ENCODE measurements around the gene TTC24. TPM values are rescaled to one million over a fixed set of nuclear protein-coding genes. Genes with fewer than 3 reads are reported as not detected.

TTC24 gene
- total and polyA plus RNA-seq, 4 donors: not detected

DNA sequence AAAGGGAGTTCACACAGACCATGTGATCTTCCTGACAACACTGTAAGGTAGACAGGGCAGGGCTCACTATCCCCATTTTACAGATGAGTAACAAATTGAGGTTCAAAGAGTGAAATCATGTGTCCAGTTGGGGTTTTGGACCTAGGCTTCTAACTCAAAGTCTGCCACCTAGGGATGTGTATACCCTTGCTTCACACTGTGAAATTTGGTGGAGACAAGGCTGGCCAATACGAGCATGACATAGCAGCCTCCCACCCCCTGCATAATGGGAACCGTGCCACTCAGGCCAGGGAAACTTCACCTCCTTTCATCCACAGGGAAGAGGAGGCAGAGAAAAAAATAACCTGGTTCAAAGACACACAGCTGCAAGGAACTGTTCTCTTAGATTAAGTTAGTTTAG lies 14.0 kb upstream of the TTC24 start:
- H3K27ac ChIP-seq (ENCODE audit: low read depth, low read length): no peak overlapping the region
- H3K36me3 ChIP-seq (ENCODE audit: control insufficient read depth, insufficient read depth, low read length): peaks cover 10% of the 10 kb centered on the region
- no peaks in the 10 kb centered on the region for H3K9me3 ChIP-seq (ENCODE audit: control insufficient read depth, insufficient read depth, low read length)
- DNase-seq (ENCODE audit: low read depth in 4 of 6, low spot score in 6 of 6): no peak
- H3K4me3 ChIP-seq (ENCODE audit: low read depth, low read length): no peak overlapping the region
- no peaks in the 10 kb centered on the region for H3K4me1 ChIP-seq (ENCODE audit: control insufficient read depth, insufficient read depth, low read length)
- no peaks in the 10 kb centered on the region for H3K27me3 ChIP-seq (ENCODE audit: control insufficient read depth, insufficient read depth, low read length)
- WGBS (ENCODE audit: insufficient coverage): no CpG with 5 or more reads among the region's 2 CpGs

DNA sequence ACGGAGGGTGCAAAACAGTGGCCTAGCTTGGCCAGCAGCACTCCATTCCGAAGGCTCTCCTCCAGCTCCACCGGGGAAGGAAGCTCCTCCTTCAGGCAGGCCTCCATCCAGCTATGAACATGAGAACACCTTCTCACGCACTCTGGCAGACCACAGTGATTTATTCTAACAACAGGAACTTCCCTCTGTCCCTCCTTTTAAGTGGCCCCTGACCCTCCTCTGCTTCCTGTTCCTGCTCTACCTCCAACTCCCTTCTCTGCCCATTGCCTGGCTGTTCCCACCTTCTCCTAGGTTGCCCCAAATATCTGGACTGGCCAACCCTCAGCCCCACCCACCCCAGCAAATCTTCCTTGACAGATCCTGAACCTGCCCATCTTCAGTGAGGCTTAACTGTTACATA lies 13.1 kb upstream of the TTC24 start:
- Histone ChIP-seq H3K9me3 (ENCODE audit: control insufficient read depth, insufficient read depth, low read length) (no peaks in the 10 kb centered on the region), H3K27ac (ENCODE audit: low read depth, low read length) (no peak overlapping the region), H3K4me1 (ENCODE audit: control insufficient read depth, insufficient read depth, low read length) (no peaks in the 10 kb centered on the region), H3K27me3 (ENCODE audit: control insufficient read depth, insufficient read depth, low read length) (no peaks in the 10 kb centered on the region), H3K4me3 (ENCODE audit: low read depth, low read length) (no peak overlapping the region), H3K36me3 (ENCODE audit: control insufficient read depth, insufficient read depth, low read length) (peaks cover 6% of the 10 kb centered on the region)
- no peak for DNase-seq (ENCODE audit: low read depth in 4 of 6, low spot score in 6 of 6)
- whole genome bisulfite sequencing (ENCODE audit: insufficient coverage): 92% methylated on average over 4 of the region's 4 CpGs

DNA sequence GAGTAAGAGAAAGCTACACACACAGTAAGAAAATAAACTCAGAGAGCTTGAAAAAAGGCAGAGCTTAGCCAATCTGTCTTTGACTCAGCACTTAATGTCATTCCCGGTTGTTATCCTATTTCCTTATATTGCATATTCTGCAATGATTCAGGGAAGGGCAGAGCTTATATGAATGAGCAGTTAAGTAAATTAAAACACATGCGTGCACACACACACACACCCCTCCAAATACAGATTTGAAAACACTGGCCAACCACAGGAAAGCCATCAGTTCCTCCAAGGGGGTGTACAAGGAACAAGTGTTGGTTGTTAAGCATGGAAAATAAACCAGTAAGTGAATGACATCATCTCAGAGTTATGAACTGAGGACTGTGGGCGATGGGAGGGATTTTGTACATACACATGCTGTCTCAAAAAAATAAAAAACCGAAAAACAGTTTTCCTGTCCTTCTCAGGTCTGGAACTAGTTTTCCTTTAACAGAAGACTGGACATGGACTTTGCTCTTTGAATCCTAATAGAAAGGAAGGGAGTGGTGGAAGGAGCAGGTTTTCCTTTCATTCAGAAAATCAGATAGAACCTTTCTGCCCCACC lies 8.2 kb upstream of the TTC24 start:
- no peaks in the 10 kb centered on the region for H3K9me3 ChIP-seq (ENCODE audit: control insufficient read depth, insufficient read depth, low read length)
- WGBS (ENCODE audit: insufficient coverage): no CpG with 5 or more reads among the region's 4 CpGs
- H3K27ac ChIP-seq (ENCODE audit: low read depth, low read length): peak overlapping the region; percentile 40
- peak overlapping the region; percentile 61 for H3K4me3 ChIP-seq (ENCODE audit: low read depth, low read length)
- H3K27me3 ChIP-seq (ENCODE audit: control insufficient read depth, insufficient read depth, low read length): no peaks in the 10 kb centered on the region
- DNase-seq (ENCODE audit: low read depth in 4 of 6, low spot score in 6 of 6): peak in 1 of 6 donors; percentile 13
- peaks cover 11% of the 10 kb centered on the region for H3K4me1 ChIP-seq (ENCODE audit: control insufficient read depth, insufficient read depth, low read length)
- no peaks in the 10 kb centered on the region for H3K36me3 ChIP-seq (ENCODE audit: control insufficient read depth, insufficient read depth, low read length)

DNA sequence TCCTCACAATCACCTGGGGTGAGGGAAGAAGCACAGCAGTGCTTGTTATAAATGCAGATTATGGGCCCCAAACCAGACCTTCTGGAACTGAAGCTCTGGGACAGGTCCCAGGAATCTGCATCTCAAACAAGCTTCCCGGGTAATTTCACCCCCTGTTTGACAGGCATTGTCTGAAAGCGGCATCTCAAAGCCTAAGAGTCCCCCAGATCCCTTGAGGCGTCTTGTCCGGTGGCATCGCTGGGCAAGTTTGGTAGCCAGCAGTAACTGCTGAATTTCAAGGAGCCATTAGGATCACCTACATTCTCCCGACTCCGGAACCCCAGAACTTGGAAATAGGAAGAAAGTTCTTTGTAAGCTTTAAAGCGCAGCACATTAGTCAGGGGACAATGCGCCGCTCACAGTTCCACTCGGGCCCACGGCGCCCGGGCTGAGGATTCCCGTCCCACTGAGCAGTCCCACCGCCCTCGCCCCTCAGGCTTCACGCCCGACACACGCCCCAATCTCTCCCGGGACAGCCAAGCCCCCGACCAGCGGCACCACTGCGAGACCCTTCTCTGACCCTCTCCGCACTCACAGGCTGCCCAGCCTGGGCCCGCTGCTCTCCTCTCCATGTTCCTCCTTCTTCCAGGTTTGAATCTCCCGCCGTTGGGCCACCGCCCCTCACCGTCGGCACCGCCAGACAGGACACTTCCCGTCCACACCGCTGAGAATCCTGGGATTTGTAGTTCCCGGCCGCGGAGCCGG lies 7.4 kb upstream of the TTC24 start, which contains the start of gene IQGAP3:
IQGAP3 (minus strand) TSS at position 647 of the 744 bp plus-strand sequence; CDS start at position 611, 36 bp downstream.
- H3K27ac ChIP-seq (ENCODE audit: low read depth, low read length): peak within 1 kb of the TSS; percentile 40
- under 1% methylated on average over 35 of the region's 38 CpGs for WGBS (ENCODE audit: insufficient coverage)

DNA sequence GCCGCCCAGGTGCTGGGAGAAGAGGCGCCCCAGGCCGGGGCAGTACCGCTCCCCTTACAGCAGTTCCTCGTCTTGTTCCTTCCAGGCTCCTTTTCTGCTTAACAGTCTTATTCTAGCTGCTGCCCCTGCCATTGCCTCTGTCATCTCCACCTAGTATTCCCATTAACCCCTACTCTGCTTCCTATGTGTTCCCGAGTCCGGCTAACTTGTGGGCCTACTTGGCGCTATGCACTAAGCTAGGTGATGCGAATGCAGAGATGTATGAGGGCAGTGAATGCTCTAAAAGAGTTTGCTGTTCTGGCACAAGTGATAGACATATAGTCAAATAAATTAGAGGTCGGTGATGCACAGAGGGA lies 6.9 kb upstream of the TTC24 start:
- Histone ChIP-seq H3K4me1 (ENCODE audit: control insufficient read depth, insufficient read depth, low read length) (peaks cover 11% of the 10 kb centered on the region), H3K27ac (ENCODE audit: low read depth, low read length) (no peak overlapping the region), H3K9me3 (ENCODE audit: control insufficient read depth, insufficient read depth, low read length) (no peaks in the 10 kb centered on the region), H3K36me3 (ENCODE audit: control insufficient read depth, insufficient read depth, low read length) (no peaks in the 10 kb centered on the region), H3K4me3 (ENCODE audit: low read depth, low read length) (peak overlapping the region; percentile 61), H3K27me3 (ENCODE audit: control insufficient read depth, insufficient read depth, low read length) (no peaks in the 10 kb centered on the region)
- 42% methylated on average over 9 of the region's 10 CpGs for WGBS (ENCODE audit: insufficient coverage)
- no peak for DNase-seq (ENCODE audit: low read depth in 4 of 6, low spot score in 6 of 6)

More for the DNA sequence above, 7.4 kb upstream of the TTC24 start, which contains the start of gene IQGAP3:
- peak in 5 of 6 donors; percentile 72 to 96 (median 74) for DNase-seq (ENCODE audit: low read depth in 4 of 6, low spot score in 6 of 6)
- H3K4me1 ChIP-seq (ENCODE audit: control insufficient read depth, insufficient read depth, low read length): peaks cover 11% of the 10 kb centered on the region
- no peaks in the 10 kb centered on the region for H3K36me3 ChIP-seq (ENCODE audit: control insufficient read depth, insufficient read depth, low read length)
- H3K9me3 ChIP-seq (ENCODE audit: control insufficient read depth, insufficient read depth, low read length): no peaks in the 10 kb centered on the region
- no peaks in the 10 kb centered on the region for H3K27me3 ChIP-seq (ENCODE audit: control insufficient read depth, insufficient read depth, low read length)
- peak within 1 kb of the TSS; percentile 61 for H3K4me3 ChIP-seq (ENCODE audit: low read depth, low read length)

DNA sequence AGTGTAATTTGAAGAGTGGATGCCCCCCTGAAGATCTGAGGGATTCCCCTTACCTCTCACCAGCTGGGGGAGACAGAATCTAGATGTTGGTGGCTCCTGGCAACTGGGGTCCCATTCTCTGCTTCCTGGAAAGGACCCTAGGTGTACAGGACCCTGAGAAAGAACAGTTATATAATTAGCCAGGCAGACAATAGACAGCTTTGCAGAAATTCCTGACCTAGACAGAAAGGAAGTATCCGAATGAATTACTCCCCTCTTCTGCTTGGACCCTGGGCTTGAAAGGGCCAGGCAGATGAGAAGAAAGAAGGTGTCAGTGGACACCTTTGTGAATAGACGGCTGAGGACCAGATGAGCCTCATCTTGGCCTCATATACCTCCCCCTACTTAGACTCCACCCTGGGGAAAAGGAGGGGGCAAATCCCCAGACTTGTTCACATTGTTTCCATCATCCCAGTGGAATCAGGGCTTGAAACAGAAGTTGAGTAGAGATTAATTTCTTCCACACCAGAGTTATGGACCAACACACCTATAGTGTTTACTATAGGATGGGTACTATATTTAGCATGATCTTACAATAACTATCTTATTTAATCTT lies 5.4 kb upstream of the TTC24 start:
- H3K27ac ChIP-seq (ENCODE audit: low read depth, low read length): no peak overlapping the region
- H3K9me3 ChIP-seq (ENCODE audit: control insufficient read depth, insufficient read depth, low read length): no peaks in the 10 kb centered on the region
- no peak for DNase-seq (ENCODE audit: low read depth in 4 of 6, low spot score in 6 of 6)
- H3K27me3 ChIP-seq (ENCODE audit: control insufficient read depth, insufficient read depth, low read length): no peaks in the 10 kb centered on the region
- H3K36me3 ChIP-seq (ENCODE audit: control insufficient read depth, insufficient read depth, low read length): no peaks in the 10 kb centered on the region
- no CpG with 5 or more reads among the region's 2 CpGs for WGBS (ENCODE audit: insufficient coverage)
- H3K4me3 ChIP-seq (ENCODE audit: low read depth, low read length): no peak overlapping the region
- peaks cover 11% of the 10 kb centered on the region for H3K4me1 ChIP-seq (ENCODE audit: control insufficient read depth, insufficient read depth, low read length)

DNA sequence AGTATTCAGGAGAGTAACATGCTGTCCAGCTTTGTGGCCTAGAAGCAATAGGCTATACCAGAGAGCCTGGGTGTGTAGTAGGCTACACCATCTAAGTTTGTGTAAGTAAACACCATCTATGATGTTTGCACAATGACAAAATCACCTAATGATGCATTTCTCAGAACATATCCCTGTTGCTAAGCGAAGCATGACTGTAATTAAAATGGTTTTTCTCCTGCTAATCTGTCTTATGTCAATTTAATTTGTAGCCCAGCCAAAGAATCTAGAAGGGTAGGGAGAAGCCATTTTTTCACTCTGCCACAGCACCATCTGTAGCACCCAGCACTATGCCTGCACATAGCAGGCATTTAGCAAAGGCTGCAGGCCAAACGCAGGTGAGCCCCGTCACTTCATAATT lies 2.0 kb upstream of the TTC24 start:
- no peaks in the 10 kb centered on the region for H3K9me3 ChIP-seq (ENCODE audit: control insufficient read depth, insufficient read depth, low read length)
- no peaks in the 10 kb centered on the region for H3K27me3 ChIP-seq (ENCODE audit: control insufficient read depth, insufficient read depth, low read length)
- no peak overlapping the region for H3K4me3 ChIP-seq (ENCODE audit: low read depth, low read length)
- no peaks in the 10 kb centered on the region for H3K36me3 ChIP-seq (ENCODE audit: control insufficient read depth, insufficient read depth, low read length)
- peaks cover 2% of the 10 kb centered on the region for H3K4me1 ChIP-seq (ENCODE audit: control insufficient read depth, insufficient read depth, low read length)
- no CpG with 5 or more reads among the region's 3 CpGs for WGBS (ENCODE audit: insufficient coverage)
- H3K27ac ChIP-seq (ENCODE audit: low read depth, low read length): no peak overlapping the region
- no peak for DNase-seq (ENCODE audit: low read depth in 4 of 6, low spot score in 6 of 6)

DNA sequence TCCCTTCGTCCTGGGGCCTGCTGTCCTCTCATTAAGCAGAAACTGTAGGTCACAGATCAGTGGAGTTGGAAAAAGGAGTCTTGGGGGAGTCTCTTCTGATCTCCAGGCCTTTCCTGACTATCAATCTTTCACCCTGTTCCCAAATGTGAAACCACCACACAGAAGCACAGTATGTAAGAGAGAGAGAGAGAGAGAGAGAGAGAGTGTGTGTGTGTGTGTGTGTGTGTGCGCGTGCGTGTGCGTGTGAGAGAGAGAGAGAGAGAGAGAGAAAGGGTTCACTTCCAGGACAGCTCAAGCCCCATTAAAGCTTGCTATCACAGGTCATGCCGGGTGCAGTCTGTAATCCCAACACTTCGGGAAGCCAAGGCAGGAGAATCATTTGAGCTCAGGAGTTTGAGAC lies 1.5 kb upstream of the TTC24 start:
- peak in 1 of 6 donors; percentile 35 for DNase-seq (ENCODE audit: low read depth in 4 of 6, low spot score in 6 of 6)
- Histone ChIP-seq H3K4me1 (ENCODE audit: control insufficient read depth, insufficient read depth, low read length) (no peaks in the 10 kb centered on the region), H3K9me3 (ENCODE audit: control insufficient read depth, insufficient read depth, low read length) (no peaks in the 10 kb centered on the region), H3K27ac (ENCODE audit: low read depth, low read length) (no peak overlapping the region), H3K36me3 (ENCODE audit: control insufficient read depth, insufficient read depth, low read length) (no peaks in the 10 kb centered on the region), H3K27me3 (ENCODE audit: control insufficient read depth, insufficient read depth, low read length) (no peaks in the 10 kb centered on the region), H3K4me3 (ENCODE audit: low read depth, low read length) (no peak overlapping the region)
- no CpG with 5 or more reads among the region's 7 CpGs for WGBS (ENCODE audit: insufficient coverage)

DNA sequence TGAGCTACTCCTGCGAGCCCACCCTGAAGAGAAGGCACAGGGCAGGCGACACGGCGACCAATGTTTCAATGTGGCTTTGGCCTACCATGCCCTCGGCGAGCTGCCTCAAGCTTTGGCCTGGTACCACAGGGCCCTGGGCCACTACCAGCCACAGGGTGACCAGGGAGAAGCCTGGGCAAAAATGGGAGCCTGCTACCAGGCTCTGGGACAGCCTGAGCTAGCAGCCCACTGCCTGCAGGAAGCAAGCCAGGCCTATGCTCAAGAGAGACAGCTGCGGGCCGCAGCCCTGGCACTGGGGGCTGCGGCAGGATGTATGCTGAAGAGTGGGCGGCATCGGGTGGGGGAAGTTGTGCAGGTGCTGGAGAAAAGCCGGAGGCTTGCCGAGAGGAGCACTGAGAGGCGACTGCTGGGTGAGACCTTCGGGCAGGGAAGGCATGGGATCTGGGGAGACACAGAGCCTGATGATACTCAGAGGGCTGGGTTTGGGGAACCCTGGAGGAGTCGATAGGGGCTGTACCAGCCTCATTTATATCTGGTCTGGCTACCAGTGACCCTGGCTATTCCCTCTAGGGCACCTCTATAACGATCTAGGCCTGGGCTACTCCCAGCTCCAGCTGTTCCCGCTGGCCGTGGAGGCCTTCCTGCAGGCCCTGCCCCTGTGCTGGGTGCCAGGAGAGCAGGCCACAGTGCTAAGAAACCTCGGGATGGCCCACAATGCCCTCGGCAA lies 2.3 kb downstream of the TTC24 start:
- WGBS (ENCODE audit: insufficient coverage): 85% methylated on average over 21 of the region's 21 CpGs
- no peaks in the 10 kb centered on the region for H3K9me3 ChIP-seq (ENCODE audit: control insufficient read depth, insufficient read depth, low read length)
- DNase-seq (ENCODE audit: low read depth in 4 of 6, low spot score in 6 of 6): no peak

More for the DNA sequence above, 2.3 kb downstream of the TTC24 start:
- Histone ChIP-seq H3K27ac (ENCODE audit: low read depth, low read length) (no peak overlapping the region), H3K4me3 (ENCODE audit: low read depth, low read length) (no peak overlapping the region), H3K27me3 (ENCODE audit: control insufficient read depth, insufficient read depth, low read length) (no peaks in the 10 kb centered on the region), H3K4me1 (ENCODE audit: control insufficient read depth, insufficient read depth, low read length) (no peaks in the 10 kb centered on the region), H3K36me3 (ENCODE audit: control insufficient read depth, insufficient read depth, low read length) (no peaks in the 10 kb centered on the region)

Data from spinal cord (tissue), 10 donors.